LNCaP clone FGC (cell line): Measurements from ENCODE around the gene LHX3.

ENCODE experiments used
- DNase-seq: peaks from one replicate; pipeline ENCODE4 v3.0.0-alpha.2; 2011; ENCODE audit warnings: low read depth
- H3K4me3 ChIP-seq: 2 replicates; pipeline ENCODE4 v1.5.1; 2011; ENCODE audit warnings: mild to moderate bottlenecking, low read depth, low read length, control low read depth
- TF ChIP-seq, protein P1 (sequence below): IDR thresholded peaks from 2 replicates; pipeline ENCODE4 v1.5.1; 2012; ENCODE audit warnings: mild to moderate bottlenecking; ENCODE audit not compliant: control insufficient read depth, insufficient read depth; ENCODE audit errors: extremely low read depth

Gene LHX3

GRCh38 chr9:136180586-136180985, 24.3 kb downstream of the LHX3 start:
- H3K4me3 ChIP-seq: no peak overlapping the region
- TF ChIP-seq, protein P1, sequence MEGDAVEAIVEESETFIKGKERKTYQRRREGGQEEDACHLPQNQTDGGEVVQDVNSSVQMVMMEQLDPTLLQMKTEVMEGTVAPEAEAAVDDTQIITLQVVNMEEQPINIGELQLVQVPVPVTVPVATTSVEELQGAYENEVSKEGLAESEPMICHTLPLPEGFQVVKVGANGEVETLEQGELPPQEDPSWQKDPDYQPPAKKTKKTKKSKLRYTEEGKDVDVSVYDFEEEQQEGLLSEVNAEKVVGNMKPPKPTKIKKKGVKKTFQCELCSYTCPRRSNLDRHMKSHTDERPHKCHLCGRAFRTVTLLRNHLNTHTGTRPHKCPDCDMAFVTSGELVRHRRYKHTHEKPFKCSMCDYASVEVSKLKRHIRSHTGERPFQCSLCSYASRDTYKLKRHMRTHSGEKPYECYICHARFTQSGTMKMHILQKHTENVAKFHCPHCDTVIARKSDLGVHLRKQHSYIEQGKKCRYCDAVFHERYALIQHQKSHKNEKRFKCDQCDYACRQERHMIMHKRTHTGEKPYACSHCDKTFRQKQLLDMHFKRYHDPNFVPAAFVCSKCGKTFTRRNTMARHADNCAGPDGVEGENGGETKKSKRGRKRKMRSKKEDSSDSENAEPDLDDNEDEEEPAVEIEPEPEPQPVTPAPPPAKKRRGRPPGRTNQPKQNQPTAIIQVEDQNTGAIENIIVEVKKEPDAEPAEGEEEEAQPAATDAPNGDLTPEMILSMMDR: no peak
- no peak for DNase-seq

DNA sequence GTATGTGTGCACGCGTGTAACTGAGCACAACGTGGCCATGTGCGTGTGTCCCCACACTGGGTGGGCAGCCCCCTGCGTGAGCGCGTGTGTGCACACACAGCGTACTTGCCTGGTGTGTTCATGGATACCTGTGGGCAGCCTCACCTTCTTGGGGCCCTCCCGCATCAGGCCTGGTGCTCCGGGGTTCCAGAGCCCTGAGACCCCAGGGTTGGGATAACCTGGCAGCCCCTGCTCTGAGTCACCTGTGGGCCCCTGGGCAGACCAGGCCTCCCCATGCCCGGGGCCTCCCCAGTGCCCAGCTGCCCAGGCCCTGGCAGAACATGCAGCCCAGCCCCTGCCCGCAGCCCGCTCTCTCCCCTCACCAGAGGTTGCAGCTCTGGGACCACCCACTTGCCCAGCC, 25.2 kb downstream of the LHX3 start:
- DNase-seq: no peak
- H3K4me3 ChIP-seq: no peak overlapping the region
- TF ChIP-seq, protein P1: no peak

- TF ChIP-seq, protein P1: no peak
- no peak overlapping the region for H3K4me3 ChIP-seq
- no peak for DNase-seq
These were observed 25.8 kb downstream of the LHX3 start for GRCh38 chr9:136179101-136179616.

- no peak for DNase-seq
- H3K4me3 ChIP-seq: no peak overlapping the region
- TF ChIP-seq, protein P1: no peak
These were observed 26.2 kb downstream of the LHX3 start for GRCh38 chr9:136178773-136179075.

GRCh38 chr9:136178061-136178772, 26.7 kb downstream of the LHX3 start:
- no peak overlapping the region for H3K4me3 ChIP-seq
- TF ChIP-seq, protein P1: no peak
- no peak for DNase-seq

GRCh38 chr9:136177224-136177623, 27.7 kb downstream of the LHX3 start:
- TF ChIP-seq, protein P1: no peak
- DNase-seq: no peak
- no peak overlapping the region for H3K4me3 ChIP-seq
